Spleen (tissue), 7 donors: ENCODE results near the gene SDR9C7.

ENCODE experiments used
- CTCF ChIP-seq, 11 experiments: fragments of 200-600 bp in 7 of 11; fragments of 450-650 bp in 4 of 11; sonication (generic) in 4 of 11; IDR thresholded peaks in 8 of 11; conservative IDR thresholded peaks in 3 of 11; 1 replicate in 7 of 11; 2 replicates in 4 of 11; pipeline versions ENCODE4 v1.4.0 to v1.8.0; 2016 to 2021; ENCODE audit warnings: antibody characterized with exemption in 11 of 11, inconsistent platforms in 4 of 11, mild to moderate bottlenecking in 1 of 11
- POLR2A ChIP-seq, 3 donors: fragments of 450-650 bp; IDR thresholded peaks; one replicate each; pipeline ENCODE4 v1.5.1; 2017; ENCODE audit warnings: antibody characterized with exemption in 3 of 3, mild to moderate bottlenecking in 1 of 3
- donor health status: DM: no; HTN: no; CAD: no; lungs with moderate emphysema.
- donor health status: DM: no; HTN: no; CAD: no.
- donor health status: DM: no; HTN: no; CAD: no.

DNA sequence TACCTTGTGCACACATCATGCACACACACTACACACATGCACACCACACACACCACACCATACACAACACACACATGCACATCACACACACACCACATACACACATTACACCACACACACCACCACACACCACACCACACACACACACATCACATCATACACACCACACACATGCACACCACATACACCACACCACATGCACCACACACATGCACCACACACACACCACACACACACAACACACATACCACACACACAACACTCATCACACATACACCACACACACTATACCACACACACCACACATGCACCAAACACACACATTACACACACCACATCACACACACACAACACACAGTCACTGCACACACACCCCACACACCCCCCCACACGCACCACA is 38.1 kb downstream of the SDR9C7 start:
- TF ChIP-seq CTCF (IDR thresholded peaks at IDR 0.05 in 8 of 11, conservative IDR thresholded peaks at IDR 0.05 in 3 of 11) (no peak), POLR2A (IDR thresholded peaks at IDR 0.05) (no peak)
